HG02678 (cell line): ENCODE data around the gene AHCYL2.
"Not testable (repeated sequence)": the region's sequence is repeated elsewhere in the genome, so short reads cannot be mapped to it uniquely, and the experiment has no call there.

ENCODE experiments used
- ATAC-seq: cut with Tn5 transposase; IDR thresholded peaks from one replicate; pipeline ENCODE4 v1.9.1; 2021; ENCODE audit warnings: mild to moderate bottlenecking, moderate library complexity; ENCODE audit not compliant: unreplicated experiment

The AHCYL2 gene

DNA sequence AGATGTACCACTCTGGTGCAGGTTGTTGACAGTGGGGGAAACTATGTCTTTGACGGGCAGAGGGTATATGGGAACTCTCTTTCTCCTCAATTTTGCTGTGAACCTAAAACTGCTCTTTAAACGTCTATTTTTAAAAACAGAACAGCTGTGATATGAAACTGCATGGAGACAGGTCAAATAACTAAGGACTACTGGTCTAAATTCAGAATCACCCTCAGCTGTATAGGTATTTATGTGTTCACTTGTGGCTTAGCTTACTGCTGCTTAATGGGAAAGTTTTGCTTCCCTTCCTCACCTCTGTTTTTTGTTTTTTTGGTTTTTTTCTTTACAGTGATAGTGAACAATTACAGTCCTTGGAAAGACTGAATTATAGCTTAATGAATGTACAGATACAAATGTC lies 122.5 kb downstream of the AHCYL2 start:
- ATAC-seq: no peak

DNA sequence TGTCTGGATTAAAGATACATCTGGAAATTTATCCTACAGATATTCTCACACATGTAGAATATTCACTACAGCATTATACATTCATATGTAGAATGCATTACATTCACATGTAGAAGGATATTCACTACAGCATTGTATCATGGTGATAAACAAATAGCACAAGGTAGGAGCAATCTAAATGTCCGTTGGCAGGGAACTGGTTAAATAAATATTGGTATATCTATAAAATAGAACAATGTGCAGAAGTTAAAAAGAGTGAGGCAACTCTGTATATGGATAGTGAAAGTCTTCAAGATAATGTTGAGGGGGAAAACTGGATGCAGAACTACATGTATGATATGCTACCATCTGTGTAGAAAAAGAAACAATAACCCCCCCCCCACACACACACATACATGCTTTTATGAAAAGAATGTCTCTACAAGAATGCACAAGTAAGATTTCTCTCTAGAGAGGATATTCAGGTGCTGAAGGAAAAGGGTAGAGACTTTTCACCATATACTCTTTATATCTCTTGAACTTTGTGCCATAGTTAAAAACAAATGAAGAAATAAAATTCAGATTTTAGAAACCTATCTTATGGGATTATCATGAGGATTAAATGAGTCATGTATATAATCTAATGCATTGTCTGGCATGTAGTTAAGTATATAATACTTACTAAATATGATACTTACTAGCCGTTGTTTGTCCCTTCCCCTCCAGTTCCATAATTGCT lies 123.4 kb downstream of the AHCYL2 start:
- ATAC-seq: no peak

DNA sequence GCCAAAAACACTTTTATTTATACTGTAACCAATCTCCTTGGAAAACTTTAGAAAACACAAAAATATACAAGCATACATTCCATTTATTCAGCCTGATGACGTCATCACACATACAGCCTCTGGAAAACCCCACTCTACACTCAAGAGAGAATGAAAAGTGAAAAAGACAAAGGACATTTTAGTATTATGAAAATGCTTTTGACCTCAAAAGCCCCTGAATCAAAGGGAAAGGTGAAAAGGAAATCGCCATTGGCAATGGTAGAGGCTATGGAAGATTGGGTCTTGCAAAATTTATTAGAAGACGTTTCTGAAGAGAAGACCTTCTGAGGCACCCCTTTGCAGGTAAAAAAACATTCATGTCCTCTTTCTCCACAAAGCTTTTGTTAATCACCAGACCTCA lies 126.5 kb downstream of the AHCYL2 start:
- ATAC-seq: no peak

DNA sequence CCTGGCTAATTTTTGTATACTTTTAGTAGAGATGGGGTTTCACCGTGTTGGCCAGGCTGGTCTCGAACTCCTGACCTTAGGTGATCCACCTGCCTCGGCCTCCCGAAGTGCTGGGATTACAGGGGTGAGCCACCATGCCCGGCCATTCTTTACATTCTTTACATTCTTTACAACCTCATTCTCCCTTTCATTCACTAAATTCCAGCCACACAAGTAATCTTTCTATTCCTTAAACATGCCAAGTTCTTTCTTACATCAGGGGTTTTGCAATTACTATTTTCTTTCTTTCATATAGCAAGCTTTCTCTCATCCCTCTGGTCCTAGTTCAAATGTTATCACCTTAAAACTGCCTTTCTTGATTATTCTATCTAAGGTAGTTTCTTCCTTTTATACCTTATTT lies 128.3 kb downstream of the AHCYL2 start:
- ATAC-seq: not testable (repeated sequence)

DNA sequence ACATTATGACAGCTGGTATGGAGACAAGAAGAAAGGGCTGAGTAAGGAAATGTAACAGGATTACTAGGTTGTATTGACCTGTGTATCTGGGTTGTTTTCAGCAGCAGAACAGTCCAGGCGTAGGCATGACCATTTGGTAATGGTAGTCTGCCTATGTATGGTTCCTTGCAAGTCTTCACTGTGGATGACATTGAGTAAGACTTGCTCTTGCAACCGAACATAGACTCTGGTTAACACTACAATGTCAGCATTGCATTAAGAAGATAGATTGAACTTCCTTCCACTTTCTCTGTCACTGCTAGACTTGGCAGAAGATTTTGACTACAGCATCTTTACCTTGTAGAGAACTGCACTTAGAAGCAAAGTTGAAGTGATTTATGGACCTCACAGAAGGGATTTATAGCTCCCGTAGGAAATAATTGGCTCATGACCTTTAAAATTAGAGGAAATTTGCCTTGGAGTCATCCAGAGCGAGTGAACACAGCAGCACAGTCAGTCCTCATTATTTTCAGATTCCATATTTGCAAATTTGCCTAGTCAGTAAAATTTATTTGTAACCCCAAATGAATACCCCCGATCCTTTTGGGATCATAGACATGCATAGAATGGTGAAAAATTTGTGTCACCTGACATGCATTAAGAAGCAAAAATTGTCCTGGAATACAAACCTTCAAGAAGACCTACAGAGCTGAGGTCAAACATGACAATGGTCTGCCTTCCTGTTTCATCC lies 129.8 kb downstream of the AHCYL2 start:
- no peak for ATAC-seq

DNA sequence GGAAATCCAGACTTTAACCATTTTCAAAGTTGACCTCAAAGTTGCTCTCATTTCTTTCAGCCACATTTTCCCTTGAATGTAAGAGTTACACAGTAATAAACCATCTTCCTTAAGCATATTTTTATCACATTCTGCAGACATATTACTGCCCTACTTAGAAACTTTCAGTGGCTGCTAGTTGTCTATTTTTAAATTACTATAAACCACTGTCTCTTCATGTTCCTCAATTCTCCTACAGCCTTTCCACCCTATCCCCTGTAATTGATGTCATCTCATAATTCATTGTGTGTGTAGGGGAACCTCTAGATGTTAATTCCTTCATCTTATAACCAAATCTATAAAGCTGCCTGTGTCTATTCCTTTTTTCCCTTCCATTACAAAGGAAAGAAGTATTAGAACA lies 131.3 kb downstream of the AHCYL2 start:
- ATAC-seq: no peak

DNA sequence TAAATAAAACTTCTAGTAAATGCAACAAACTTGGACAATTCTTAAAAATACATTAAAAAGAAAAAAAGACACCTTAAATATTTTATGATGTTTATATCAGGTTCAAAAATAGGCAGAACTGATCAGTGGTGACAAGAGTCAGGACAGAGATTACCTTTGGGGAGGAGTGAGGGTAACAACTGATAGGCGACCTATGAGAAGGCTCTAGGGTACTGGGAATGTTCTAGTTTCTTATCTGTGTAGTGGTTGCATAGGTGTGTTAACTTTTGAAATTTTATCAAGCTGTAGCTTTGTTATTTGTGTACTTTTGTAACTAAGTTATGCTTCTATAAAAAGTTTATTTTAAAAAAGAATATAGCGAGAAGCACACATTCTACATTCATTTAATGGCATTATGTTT lies 134.3 kb downstream of the AHCYL2 start:
- no peak for ATAC-seq

DNA sequence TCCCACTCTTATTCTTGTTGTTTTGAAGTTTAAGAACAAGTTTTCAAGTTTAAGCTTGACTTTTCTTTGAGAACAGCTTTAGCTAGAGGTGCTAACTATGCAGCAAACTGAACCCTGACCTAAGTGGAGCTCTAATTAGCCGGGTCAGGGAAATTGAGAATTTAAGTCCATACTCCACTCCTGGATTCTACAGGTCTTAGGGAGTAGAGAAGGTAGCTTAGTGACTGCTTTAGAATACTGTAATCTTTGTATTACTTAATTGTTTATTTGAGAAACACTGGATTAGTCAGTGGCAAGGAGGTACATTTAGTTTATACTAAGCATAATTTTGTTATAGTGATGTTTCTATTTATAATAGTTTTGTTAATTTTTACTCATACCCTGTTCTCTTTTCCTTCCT lies 134.8 kb downstream of the AHCYL2 start:
- ATAC-seq: no peak

DNA sequence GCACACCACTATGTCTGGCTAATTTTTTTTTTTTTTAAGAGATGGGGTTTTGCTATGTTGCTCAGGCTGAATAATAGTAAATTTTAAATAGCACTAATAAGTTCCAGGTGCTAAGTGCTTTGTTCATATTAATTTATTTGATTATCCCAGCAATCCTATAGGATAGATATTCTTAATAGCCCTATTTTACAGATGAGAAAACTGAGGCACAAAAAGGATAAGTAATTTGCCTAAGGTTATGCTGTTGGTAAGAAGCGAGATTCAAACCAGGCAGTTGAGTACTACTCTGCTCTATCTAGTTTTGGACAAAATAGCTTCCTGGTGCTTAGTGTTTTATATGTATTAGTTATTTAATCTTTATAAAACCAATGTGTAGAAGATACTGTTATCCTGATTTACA lies 136.9 kb downstream of the AHCYL2 start:
- ATAC-seq: no peak

DNA sequence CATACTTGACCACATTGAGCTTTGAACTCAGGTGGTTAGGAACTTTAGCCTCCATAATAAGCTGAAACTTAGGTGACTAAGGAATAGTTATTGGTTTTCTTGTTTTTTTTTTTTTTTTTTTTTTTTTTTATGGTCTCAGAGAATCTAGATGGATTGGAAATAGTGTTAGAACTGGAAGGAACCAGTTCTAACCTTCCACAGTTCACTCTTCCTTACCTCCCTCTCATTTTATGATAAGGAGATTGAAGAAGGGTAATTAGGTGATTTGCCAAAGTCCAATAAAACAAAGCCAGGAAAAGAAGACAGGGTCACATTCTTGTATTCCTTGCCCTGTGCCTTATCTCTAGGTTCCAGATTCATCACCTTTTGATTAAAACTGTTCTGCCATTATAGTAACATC lies 137.7 kb downstream of the AHCYL2 start:
- no peak for ATAC-seq

DNA sequence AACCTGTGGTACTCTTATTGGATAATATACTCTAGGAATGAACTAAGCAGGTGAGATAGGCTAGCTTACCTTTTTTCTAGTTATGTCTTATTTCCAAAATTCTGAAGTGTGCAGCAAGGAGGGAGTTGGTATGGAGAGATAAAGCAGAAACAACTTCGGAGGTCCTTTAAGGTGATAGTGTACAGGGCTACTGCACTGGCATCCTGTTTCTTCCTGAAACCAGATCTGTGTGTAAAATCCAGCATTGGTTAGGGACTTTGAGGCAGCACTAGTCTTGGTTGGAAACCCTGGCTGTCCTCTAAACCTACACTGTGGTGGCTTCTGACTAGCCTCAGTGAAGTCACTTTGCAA lies 142.5 kb downstream of the AHCYL2 start:
- no peak for ATAC-seq

DNA sequence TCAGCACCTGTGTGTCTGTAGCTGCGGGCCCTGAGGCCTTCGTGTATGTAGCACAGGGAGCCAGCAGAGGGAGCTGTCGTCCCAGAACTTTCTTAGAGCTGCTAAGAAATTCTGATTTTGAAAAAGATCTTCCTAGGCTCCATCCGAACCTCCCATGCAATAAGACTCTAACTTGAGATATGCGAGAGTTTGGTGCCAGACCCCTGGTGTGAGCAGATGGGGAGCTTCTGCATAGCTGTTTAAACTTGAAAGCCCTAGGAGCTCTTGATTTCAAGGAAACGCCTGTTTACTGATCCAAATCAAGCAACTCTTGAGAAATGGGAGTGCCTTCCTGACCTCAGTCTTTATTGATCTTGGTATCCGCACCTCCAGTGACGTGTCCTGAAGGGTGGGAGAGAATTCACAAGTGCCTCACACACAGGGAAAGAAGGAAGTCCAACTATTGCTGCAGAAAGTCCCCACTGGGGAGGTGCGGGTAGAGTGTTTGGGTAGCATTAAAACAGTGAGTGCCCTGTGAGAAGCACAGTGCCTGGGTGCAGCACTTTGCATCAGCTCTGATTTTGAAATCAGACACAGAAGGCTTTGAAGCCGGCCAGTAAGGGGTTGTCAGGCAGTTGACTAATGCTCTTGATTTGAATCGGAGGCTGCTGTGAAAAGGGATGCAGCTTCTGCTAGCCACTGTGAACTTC lies 143.0 kb downstream of the AHCYL2 start:
- peak; percentile 78 for ATAC-seq

DNA sequence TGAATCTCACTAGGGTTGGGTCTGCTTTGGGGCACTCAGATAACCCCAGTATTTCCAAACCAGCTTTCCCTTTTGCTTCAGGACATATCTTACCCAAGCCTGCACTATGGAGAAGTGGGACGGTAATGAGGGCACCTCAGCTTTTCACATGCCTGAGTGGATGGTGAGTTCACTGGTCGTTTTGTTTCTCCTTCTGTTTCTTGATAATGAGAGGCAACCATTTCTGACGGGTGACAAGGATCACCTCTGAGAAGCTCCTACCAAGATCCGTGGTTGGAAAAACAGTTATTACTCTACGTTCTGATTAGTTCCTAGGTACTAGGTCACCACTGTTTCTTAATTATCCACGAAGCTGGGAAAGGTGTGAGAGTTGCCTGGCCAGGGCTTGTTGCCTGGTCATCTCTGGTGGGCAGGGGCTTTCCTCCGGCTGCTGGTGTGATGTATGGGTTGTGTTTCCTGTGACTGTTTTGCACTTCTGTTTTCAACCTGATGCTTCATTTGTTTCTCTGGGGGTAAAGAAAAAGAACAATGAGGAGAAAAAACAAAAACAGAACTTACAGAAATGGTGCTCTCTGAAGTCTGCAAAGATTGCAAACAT lies 143.7 kb downstream of the AHCYL2 start:
- peak; percentile 46 for ATAC-seq

DNA sequence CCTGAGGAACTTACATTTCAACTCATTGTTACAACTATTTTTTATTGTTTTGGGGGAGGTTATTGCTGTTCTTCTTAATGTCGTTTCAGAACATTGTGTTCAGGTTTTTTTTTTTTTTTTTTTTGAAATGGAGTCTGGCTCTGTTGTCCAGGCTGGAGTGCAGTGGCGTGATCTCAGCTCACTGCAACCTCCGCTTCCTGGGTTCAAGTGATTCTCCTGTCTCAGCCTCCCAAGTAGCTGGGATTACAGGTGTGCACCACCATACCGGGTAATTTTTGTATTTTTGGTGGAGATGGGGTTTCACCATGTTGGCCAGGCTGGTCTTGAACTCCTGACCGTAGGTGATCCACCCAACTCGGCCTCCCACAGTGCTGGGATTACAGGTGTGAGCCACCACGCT lies 144.6 kb downstream of the AHCYL2 start:
- not testable (repeated sequence) for ATAC-seq

DNA sequence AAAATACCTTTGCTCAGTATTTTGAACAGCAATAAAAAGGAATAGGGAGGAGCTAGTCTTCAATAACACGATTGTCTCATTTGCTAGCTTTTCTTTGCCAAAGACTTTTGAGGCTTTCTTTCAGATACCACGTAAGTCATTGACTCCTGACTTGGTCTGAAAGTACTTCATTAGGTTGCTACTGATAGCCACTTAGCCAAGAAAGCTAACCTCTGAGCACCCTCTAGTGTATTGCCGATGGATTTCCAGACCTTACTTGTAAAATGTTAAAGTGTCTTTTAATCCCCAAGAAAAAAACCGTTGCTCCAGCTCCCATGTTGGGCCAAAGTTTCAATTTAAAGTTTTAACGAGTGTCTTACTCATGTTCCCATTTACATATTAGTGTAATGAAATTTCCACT lies 146.0 kb downstream of the AHCYL2 start:
- no peak for ATAC-seq

DNA sequence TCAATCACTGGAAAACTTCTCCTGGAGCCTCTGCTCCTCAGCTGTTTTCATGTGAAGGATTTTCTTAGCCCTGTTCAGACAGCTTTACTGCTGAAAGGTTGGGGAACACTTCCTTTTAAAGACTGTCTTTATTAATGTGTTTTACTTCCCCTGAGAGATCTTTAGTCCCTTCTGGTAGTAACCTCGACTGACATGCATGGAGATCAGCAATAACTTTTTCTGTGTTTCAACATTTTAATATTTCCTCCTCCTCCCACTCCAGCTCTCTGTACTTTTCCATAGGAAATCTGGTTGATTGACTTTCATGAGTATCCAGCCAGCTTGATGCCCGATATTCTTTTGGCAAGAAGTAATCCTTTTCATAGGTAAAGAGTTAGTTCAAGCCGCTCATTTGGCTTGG lies 146.7 kb downstream of the AHCYL2 start:
- no peak for ATAC-seq

DNA sequence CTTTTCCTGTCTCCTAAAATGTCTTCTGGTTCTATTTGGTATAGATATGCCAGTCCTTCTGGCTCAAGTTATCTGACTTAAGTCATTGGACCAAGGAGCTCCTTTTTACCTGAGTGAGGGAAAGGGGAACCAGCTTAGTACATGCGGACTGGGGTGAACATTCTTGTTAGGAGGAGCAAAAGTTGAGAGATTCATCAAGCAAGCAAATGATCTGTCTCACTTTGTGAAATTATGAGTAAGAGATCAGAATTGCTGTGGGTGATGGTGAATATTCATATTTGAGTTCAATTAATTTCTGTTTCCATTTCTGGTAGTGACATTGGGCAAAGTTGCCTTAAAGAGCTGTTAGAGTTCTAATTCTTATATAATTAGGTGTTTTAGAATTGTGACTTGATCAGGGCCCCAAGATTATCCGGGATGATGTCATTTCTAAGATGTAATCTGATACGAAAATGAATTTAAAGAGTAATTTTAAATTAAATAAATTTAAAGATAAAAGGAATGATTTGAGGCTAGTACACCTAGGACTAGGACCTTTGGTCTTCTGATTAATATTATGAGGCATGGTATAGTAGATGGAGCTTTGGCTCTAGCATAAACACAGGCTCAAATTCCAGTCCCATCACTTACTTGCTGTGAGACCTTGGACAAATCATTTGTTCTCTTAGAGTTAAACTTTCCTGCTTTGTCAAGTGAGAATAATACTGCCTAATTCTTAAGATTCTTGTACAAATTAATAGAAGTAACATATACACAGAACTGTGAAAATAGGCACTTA lies 149.0 kb downstream of the AHCYL2 start:
- no peak for ATAC-seq

DNA sequence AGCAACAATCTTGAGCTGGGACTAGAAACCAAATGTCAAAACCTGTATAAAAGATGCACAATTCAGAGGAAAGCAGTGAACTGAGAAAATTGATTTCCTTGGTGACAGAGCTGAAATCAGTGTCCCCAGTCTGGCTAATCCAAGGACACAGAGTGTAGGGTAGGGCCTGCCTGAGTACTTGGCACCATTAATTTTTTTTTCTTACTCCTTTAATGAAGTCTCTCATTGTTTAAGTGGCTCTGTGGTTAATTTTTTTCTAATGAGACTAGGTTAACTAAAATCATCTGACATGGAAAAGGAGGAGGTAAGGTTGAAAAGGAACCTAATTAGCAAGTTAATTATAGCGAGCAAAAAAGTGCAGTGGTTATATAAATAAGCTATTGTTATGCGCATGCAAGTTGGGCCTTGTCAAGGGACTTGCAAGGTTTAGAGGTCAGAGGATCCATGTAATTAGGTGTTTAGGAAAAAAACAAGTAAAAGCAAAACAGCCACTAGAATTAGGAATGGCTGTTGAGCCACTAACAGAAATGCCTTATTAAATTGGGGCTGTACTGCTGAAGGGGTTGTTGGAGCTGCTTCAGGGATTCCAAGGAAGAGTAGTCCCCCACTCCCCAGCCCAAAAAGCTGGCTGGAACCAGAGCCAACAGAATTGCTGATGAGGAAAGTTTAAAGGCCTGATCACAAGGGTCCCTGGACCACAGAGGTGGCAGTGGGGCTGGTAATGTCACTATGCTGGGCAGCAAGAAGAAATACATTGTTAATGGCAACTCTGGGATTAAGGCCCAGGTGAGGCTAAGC lies 150.5 kb downstream of the AHCYL2 start:
- no peak for ATAC-seq

DNA sequence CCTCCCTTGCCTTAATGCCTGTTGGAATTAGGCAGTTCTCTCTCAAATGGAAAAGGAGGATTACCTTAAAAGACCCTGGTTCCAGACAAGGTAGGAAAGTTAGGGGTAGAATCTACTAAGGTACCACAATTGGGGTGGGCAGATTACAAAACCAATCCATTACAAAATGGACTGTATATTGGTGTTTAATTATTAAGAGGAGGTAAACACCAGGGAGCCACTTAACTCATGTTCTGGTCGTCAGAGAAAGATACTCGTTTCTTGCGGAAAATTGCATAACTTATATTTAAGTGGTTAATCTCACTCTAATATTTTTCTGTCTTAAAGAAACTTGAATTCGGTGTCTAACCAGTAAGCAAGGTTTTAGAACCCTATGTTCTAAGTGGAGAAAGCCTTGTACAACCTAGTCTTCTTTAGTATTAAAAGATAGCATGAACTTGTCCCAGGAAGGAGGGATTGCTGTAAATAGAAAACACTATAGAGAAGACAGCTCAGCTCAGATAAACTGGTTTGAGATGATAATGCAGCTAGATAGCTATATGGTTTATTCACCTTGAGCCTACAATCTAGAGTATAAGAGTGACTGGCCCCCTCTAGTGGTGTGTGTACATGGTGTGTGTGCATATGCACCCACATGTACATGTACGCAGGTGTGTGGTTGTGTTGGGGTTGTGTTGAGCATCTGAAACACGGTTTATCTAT lies 151.4 kb downstream of the AHCYL2 start:
- no peak for ATAC-seq
